HUES48 (cell line): ENCODE measurements around the gene ACAP2.

Source experiments
- H3K27ac ChIP-seq: one replicate; pipeline ENCODE4 v1.7.0; 2013; ENCODE audit warnings: low read depth, low read length, inconsistent platforms
- H3K27me3 ChIP-seq: 2 replicates; pipeline ENCODE4 v1.6.1; 2013; ENCODE audit warnings: mild to moderate bottlenecking, low read length; ENCODE audit not compliant: control insufficient read depth, insufficient read depth
- H3K36me3 ChIP-seq: 2 replicates; pipeline ENCODE4 v1.6.1; 2013; ENCODE audit warnings: low read length; ENCODE audit not compliant: control insufficient read depth, insufficient read depth
- H3K4me1 ChIP-seq: 2 replicates; pipeline ENCODE4 v1.6.1; 2013; ENCODE audit warnings: mild to moderate bottlenecking, low read length; ENCODE audit not compliant: control insufficient read depth, insufficient read depth
- H3K4me3 ChIP-seq: 2 replicates; pipeline ENCODE4 v1.5.1; 2013; ENCODE audit warnings: mild to moderate bottlenecking, low read depth, low read length
- H3K9ac ChIP-seq: 2 replicates; pipeline ENCODE4 v1.6.1; 2013; ENCODE audit warnings: mild to moderate bottlenecking, low read depth, low read length, moderate library complexity
- H3K9me3 ChIP-seq: 2 replicates; pipeline ENCODE4 v1.6.1; 2013; ENCODE audit warnings: low read length; ENCODE audit not compliant: control insufficient read depth, insufficient read depth

The ACAP2 gene

DNA sequence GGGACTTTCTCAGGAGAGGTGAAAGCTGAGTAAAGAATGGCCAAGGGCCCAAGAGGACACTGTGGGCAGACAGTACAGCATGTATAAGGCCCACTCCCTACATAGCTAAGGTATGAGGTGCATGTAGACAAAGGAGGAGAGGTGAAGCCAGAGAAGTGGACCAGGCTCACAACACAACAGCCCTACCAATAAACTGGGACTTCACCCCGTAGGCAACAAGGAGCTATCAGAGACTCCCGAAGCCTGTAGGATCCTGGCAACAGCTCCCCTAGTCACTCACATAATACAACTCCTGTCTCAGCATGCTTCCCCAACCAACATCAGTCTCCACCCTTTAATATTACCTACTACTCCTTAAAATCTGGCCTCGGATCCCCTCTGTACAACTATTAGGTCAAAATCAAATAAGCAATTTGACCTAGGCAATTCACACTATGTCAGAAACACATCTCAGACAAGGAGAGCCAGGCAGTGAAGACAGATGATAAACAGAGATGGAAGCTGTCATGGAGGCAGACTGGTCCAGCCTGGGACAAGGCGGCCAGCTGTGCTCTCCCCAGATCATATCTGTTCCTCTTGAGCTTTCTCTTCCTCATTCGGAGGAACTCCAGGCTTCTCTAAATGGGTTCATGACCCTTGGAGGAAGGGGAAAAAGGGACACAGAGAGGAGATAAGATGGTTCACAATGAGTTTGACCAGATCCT is 173.3 kb downstream of the ACAP2 start:
- no peaks in the 10 kb centered on the region for H3K27me3 ChIP-seq
- peaks cover 34% of the 10 kb centered on the region for H3K36me3 ChIP-seq
- peaks cover 16% of the 10 kb centered on the region for H3K4me1 ChIP-seq
- H3K27ac ChIP-seq: no peak overlapping the region
- no peak overlapping the region for H3K9ac ChIP-seq
- H3K9me3 ChIP-seq: no peaks in the 10 kb centered on the region
- H3K4me3 ChIP-seq: peak overlapping the region; percentile 97

DNA sequence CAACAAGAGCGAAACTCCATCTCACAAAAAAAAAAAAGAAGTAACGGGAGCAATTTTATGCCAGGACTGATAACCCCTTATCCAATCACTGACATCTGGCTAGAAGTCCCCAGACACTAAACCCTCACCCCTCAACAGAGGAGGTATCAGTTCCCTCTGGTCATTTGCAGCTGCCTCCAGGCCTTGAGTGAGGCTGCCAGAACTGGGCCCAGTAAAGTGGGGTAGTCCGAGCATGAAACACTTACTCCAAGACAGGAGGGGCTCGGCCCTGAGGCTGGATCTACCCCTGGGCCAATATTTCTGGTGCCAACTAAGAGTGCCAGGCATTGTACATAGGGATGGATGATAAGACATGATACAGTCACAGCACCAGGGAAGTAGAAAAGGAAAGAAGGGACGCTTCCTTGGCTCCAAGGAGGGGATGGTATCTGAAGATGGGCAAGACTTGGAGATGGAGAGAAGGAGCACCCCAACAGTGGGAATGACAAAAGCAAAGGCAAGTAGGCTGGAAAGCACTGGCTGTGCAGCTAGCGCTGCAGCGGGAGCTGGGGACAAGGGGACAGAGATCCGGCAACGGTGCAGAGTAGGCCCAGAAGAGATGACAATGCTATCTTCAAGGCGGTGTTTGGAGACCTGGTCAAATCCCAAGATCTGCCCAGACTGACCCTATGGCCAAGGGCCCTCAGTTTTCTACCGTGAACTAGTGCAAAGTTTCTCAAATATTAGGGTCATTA is 174.1 kb downstream of the ACAP2 start:
- Histone ChIP-seq H3K9me3 (no peaks in the 10 kb centered on the region), H3K27ac (no peak overlapping the region), H3K9ac (no peak overlapping the region), H3K4me3 (no peak overlapping the region), H3K36me3 (peaks cover 34% of the 10 kb centered on the region), H3K4me1 (peaks cover 16% of the 10 kb centered on the region), H3K27me3 (no peaks in the 10 kb centered on the region)

DNA sequence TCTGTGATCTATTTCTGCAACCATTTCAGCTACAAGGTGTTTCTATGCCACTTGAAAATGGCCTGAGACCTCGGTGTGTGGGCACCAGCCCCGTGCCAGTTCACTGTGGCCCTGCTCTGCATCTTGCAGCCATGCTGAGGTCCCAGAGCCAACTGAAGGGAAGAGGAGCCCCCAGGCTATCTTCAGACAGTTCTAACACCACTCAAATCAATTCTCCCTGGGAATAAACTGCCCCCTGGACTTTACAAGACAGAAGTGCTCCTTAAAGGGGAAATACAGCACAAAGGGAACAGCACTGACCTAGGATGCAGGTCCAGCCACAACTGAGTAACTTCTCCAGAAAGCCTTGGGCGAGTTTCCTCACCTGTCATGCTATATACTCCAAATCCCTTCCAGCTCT is 175.7 kb downstream of the ACAP2 start:
- Histone ChIP-seq H3K36me3 (peaks cover 34% of the 10 kb centered on the region), H3K27ac (no peak overlapping the region), H3K4me3 (no peak overlapping the region), H3K9ac (no peak overlapping the region), H3K4me1 (peaks cover 16% of the 10 kb centered on the region), H3K27me3 (no peaks in the 10 kb centered on the region), H3K9me3 (no peaks in the 10 kb centered on the region)

DNA sequence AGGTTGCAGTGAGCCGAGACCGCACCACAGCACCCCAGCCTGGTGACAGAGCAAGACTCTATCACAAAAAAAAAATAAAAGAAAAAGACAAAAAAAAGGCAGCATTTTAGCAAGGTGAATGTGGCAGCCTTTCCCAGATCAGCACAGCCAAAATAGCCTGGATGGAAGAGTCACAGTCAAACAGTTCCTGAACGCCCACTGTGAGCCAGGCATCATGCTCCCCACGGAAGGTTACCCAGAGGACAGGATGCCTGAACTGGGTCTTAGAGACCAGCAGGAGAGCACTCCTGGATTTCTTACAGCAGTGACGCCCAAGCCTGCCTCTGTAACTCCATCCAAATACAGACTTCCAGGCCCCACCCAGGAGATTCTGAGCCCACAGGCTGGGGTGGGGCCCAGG is 176.4 kb downstream of the ACAP2 start:
- no peak overlapping the region for H3K9ac ChIP-seq
- H3K36me3 ChIP-seq: peaks cover 34% of the 10 kb centered on the region
- H3K27me3 ChIP-seq: no peaks in the 10 kb centered on the region
- peaks cover 10% of the 10 kb centered on the region for H3K4me1 ChIP-seq
- no peak overlapping the region for H3K4me3 ChIP-seq
- H3K9me3 ChIP-seq: no peaks in the 10 kb centered on the region
- H3K27ac ChIP-seq: no peak overlapping the region

DNA sequence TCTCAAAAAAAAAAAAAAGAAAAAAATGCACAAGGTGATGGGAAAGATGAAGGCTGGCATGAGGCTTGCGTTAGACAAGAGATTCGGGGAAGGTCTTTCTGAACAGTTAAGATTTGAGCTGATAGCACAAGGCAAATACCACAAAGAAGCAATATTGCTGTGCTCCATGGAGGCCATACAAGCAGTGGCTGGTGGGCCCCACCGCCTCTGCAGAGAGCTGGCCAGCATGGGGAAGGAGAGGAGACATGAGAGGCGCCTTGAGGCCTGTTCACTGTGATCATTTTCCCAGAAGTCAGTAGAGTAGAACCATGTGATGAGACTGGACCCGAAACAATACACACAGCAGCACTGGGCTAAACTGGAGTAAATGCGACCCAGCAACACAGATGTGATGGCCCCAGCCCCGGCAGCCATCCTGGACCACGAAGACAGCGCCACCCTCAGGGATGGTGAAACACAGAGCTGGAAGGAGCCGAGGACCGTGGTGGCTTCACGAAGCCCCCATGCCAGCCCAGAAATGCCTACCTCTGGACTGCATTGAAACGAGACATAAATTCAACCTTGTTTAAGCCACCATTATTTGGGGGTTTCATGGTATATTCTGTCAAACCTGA is 177.3 kb downstream of the ACAP2 start:
- Histone ChIP-seq H3K4me3 (no peak overlapping the region), H3K4me1 (peaks cover 13% of the 10 kb centered on the region), H3K9ac (no peak overlapping the region), H3K36me3 (peaks cover 34% of the 10 kb centered on the region), H3K27me3 (no peaks in the 10 kb centered on the region), H3K27ac (no peak overlapping the region), H3K9me3 (no peaks in the 10 kb centered on the region)

DNA sequence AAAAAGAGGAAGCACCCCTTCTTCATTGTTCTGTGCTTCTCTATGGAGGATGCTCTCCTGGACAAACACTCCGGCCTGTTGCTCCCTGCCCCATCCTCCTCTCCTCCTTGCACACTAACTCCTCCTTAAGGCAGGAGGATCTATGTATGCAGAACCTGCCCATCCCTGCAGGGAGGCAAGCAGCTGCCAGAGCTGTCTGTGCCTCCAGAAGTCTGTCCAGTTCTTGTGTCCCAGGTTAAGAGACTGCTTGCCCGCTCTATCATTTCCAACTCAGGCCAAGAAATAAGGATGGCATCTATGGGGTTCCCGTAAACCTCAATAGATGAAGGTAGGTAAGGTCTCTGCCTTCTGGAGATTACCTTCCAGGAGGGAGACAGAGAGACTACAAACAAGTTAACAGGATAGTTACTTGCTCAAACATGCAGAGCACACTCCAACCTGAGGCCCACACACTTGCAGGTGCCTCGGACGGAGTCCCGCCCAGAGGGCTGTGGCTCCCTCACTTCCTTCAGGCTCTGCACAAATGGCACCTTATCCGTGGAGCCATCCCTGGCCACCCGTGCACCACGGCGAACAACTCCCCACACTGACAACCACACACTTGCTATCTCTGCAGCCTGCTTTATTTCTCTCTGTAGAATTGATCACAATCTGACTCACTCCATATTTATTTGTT is 178.8 kb downstream of the ACAP2 start:
- peaks cover 29% of the 10 kb centered on the region for H3K36me3 ChIP-seq
- no peak overlapping the region for H3K9ac ChIP-seq
- H3K9me3 ChIP-seq: no peaks in the 10 kb centered on the region
- no peak overlapping the region for H3K4me3 ChIP-seq
- no peaks in the 10 kb centered on the region for H3K27me3 ChIP-seq
- peaks cover 10% of the 10 kb centered on the region for H3K4me1 ChIP-seq
- no peak overlapping the region for H3K27ac ChIP-seq

DNA sequence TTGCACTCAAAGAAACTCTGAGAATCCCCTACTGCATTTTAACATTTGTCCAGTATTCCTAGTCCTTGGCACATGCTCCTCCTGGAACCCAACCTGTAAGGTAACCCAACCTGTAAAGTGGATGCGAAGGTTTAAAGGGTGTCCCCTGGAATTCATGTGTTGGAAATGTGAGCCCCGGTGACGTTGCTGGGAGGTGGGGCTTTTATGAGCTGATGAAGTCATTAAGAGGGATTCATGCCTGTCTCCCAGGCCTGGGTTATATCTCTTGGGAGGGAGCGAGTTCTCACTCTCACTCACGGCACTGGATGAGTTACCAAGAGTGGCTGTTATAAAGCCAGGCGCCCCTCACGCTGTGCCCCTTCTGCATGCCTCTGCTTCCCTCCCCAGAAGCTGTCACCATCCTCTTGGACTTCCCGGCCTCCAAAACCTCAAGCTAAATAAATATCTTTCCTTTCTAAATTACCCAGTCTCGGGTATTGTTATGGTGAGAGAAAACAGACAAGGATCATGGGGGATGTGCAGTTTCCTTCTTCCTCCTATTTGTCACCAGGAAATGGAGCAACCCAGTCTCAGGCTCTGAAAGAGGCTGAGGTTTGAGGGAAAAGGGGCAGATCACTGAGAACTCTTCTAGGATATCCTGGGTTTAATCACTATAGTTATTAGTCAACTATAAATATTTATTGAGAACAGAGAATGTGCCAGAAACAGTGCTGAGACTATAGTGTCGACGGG is 179.5 kb downstream of the ACAP2 start:
- Histone ChIP-seq H3K4me1 (peaks cover 15% of the 10 kb centered on the region), H3K27me3 (no peaks in the 10 kb centered on the region), H3K4me3 (no peak overlapping the region), H3K9me3 (no peaks in the 10 kb centered on the region), H3K36me3 (peaks cover 24% of the 10 kb centered on the region), H3K27ac (no peak overlapping the region), H3K9ac (no peak overlapping the region)

DNA sequence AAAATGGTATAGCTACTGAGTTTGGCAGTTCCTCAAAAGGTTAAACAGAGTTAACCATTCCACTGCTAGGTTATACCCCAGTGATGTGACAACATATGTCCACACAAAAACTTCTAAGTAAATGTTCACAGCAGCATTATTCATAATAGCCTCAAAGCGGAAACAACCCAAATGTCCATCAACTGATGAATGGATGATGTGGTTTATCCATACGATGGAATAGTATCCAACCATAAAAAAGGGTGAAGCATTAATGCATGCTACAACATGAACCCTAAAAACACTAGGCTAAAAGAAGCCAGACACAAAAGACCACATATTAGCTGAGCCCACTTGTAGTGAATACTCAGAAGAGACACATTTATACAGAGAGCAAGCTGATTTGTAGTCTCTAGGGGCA is 180.9 kb downstream of the ACAP2 start:
- Histone ChIP-seq H3K9ac (no peak overlapping the region), H3K27me3 (no peaks in the 10 kb centered on the region), H3K27ac (no peak overlapping the region), H3K4me3 (no peak overlapping the region), H3K9me3 (no peaks in the 10 kb centered on the region), H3K36me3 (peaks cover 16% of the 10 kb centered on the region), H3K4me1 (peaks cover 23% of the 10 kb centered on the region)

DNA sequence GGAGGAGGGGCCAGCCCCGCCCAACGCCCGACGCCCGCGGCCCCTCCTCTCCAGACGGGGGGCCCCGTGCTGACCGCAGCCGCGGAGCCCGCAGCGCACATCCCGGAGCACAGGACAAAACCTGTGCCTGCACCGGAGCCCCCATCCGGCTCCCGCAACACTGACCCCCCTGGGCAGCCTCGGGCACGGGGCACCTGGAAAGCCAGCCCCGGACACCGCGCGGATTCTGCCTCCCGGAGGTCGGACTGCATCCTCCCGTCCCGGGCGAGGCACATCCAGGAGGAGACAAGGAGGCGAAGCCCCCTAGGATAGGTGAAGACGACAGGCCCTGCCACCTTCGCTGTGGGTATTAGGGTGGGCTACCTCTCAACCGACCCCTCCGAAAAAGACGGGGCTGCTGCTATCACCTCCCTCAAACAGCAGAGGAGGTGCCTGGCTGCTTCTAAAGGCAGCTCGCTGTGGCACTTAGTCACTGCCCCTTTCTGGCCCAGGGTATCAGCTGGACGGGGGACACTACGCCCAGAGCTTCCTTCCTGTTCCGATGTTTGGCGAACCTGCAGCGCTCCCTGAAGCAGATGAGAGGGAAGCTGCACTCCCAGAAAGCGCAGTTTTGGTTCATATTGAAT is 182.4 kb downstream of the ACAP2 start:
- Histone ChIP-seq H3K4me1 (peaks cover 30% of the 10 kb centered on the region), H3K27me3 (no peaks in the 10 kb centered on the region)

More for the DNA sequence above, 182.4 kb downstream of the ACAP2 start:
- peak overlapping the region; percentile 79 for H3K4me3 ChIP-seq
- H3K36me3 ChIP-seq: peaks cover under 1% of the 10 kb centered on the region; the same call in 1 of the 2 replicates
- H3K9me3 ChIP-seq: no peaks in the 10 kb centered on the region
- peak overlapping the region; percentile 68 for H3K27ac ChIP-seq
- H3K9ac ChIP-seq: peak overlapping the region; percentile 43; the same call in 1 of the 2 replicates
